ENCODE data around the gene CTXN1.
A peak's percentile ranks its signal among the peaks of the same experiment; 100 is the strongest.
"Not testable (repeated sequence)": the region's sequence is repeated elsewhere in the genome, so short reads cannot be mapped to it uniquely, and the experiment has no call there.

Gene CTXN1

DNA sequence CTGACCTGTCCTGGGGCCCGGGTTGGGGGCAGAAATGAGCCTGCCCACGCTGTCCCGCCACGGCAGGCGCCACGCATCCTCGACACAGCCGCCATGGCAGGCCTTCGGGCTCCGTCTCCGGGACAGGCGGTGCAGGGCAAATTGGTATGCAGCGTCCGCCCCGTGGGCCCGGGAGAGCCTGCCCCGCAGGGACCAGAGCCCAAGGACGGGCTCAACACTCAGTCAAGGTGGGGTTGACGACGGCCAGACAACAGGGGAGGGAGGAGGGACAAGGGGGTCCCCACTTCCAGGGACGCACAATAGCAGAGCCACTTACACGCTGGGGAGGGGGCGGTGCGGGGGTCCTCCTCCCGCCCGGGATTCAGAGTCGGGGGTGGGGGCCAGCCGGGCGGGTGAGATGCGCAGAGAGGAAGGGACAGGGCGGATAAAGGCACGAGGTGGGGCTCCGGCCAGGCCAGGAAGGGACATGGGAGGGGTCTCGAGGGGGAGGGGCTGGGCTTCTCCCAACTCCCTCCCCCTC lies 1.2 kb downstream of the CTXN1 start:
- DNase-seq, result no peak

DNA sequence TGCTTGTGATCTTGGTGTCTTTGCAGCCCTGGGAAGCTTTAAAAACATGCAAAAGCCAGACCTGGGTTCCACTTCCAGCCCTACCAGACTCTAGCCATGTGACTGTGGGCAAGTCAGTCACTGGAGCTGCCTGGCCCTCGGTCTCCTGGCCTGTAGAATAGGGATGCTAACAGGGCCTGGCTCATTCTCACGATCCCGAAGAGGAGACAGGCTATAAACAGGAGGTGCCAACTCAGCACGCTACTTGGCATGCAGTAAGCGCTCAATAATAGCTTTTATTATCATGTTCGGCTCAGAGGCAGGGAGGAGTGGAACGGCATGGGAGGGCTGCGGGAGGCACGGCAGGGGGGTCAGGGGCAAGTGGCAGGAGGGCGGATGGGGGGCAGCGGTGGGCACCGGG lies 1.7 kb downstream of the CTXN1 start:
- DNase-seq, result no peak

DNA sequence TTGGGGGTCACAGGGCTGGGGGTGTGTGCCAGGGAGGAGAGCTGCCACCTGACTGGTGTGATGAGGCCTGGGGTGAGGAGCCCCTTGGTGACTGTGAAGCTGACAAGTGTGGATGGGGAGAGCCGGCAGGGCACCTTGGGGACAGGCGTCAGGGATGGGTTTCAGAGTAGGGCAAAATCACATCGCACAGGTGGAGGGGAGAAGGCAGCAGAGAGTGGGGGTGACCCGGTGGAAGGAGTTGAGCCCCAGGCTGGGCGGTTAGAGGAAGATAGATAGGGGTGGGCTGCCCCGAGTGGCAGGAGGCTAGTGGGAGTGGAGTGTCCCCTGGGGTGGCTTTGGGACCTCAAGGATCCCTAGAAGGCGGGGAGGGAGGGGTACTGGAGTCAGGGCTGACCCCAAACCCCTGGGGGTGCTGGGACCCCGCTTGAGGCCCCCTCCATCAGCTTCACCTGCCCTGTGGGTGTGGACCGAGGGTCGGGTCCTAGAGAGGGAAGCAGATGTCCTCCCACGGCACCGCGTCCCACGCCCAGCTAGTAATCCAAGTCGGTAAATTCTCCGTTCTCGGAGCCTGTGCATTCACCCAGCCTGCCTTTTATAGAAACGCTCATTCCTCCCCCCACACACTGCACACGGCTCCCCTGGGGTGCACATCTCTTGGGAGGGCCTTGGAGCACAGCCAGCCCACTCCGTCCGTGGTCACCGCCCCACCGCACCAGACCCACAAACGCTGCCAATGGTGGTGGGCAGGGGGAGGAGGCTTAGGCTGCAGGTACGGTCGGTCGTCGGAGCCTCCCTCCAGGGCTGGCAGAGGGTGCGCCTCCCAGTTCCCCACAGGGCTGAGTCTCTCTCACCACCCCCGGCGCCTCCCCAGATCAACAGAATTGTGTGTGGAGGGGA lies 2.4 kb downstream of the CTXN1 start:
- no peak for DNase-seq

DNA sequence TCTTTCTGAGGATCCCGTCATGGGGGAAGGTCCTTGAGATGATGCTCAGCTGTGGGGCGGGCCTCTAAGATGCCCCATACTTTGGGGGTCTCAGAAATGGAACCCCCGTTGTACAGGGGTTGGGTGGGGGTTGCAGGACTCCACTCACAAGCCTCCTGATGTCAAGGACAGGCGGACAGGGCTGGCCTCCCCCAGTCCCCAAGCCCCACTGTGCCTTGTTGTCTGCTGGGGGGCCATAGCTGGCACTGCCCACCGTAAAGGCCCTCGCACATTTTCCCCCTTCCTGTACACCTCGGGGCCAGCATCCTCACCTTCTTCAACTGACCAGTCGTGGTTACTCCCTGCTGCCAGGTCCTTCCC lies 3.1 kb downstream of the CTXN1 start:
- no peak for DNase-seq

DNA sequence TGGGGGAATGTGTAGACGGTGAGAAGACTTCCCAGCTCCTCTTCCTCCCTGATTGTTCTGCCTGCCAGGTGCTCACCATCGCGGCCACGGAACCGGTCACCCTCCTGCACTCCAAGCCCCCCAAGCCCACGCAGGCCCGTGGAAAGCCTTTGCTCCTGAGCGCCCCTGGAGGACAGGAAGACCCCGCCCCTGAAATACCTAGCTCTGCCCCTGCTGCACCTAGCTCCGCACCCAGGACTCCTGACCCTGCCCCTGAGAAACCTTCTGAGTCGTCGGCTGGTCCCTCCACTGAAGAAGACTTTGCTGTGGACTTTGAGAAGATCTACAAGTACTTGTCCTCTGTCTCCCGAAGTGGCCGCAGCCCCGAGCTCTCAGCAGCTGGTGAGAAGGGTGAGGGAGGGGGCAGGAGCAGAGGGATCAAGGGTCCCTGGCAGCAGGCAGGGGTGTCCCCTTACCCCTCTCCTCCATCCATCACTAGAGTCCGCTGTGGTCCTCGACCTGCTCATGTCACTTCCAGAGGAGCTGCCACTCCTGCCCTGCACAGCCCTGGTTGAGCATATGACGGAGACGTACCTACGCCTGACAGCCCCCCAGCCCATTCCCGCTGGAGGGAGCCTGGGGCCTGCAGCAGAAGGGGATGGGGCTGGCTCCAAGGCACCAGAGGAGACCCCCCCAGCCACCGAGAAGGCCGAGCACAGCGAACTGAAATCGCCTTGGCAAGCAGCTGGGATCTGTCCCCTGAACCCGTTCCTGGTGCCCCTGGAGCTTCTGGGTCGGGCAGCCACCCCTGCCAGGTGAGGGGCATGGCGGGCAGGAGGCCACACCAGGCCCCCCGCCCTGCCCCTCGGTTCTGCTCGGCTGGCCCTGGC lies 3.7 kb downstream of the CTXN1 start:
- no peak for DNase-seq

DNA sequence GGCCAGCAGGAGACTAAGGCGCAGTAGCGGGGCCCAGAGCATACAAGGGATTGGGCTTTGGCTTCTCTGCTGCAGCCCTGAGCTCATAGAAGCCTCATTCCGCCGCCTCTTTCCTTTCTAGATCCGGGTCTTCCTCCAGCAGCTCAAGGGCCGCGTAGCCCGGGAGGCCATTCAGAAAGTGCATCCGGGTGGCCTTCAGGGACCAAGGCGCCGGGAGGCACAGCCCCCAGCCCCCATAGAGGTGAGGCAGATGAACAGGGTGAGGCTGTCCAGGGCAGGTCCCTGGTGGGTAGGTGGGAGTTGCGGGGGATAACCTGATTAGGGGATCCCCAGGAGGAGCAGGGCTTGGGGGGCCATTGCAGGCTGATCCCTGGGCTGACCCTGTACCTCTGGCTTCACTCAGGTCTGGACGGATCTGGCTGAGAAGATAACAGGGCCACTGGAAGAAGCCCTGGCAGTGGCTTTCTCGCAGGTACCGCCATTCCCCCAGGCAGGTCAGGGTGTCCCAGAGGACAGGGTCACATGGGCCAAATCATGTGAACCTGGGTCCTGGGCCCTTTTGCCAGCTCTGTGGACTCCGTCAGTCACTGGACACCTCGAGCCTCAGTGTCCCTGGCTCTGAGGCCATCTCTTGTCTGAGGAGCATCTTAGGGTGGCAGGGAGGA lies 4.5 kb downstream of the CTXN1 start:
- DNase-seq, result no peak

DNA sequence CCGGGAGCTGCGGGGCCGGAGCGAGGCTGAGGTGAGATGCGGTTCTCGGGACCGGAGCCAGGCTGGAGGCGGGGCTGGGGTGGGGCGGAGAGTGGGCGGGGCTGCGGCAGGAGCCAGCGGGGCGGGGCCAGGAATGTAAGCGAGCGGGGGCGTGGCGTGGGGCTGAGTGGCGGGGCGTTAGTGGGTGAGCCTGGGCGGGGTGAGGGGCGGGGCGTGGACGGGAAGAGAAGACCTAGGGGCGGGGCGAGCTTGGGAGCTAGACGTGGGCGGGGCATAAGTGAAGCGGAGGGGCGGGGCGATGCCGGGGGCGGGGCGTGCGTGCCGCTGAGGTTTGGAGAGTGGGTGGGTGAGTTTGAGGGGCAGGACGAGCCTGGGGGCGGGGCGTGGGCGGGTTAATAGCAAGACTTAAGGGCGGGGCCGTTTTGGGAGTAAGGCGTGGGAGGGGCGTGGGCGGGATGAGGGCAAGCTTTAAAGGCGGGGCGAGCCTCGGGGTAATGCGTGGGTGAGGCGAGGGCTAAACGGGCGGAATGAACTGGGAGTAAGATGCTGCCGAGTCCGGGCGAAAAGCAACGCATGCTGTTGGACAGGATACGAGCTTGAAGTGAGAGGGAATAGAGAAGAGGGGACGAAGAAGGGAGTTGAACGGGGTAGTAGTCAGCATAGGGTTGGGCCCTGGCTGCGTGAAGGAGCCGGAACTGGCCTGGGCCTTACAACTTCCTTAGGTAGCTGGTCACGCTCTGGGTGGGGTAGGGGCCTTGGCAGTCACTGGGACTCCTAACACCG lies 5.2 kb downstream of the CTXN1 start:
- peak; percentile 99 for DNase-seq

DNA sequence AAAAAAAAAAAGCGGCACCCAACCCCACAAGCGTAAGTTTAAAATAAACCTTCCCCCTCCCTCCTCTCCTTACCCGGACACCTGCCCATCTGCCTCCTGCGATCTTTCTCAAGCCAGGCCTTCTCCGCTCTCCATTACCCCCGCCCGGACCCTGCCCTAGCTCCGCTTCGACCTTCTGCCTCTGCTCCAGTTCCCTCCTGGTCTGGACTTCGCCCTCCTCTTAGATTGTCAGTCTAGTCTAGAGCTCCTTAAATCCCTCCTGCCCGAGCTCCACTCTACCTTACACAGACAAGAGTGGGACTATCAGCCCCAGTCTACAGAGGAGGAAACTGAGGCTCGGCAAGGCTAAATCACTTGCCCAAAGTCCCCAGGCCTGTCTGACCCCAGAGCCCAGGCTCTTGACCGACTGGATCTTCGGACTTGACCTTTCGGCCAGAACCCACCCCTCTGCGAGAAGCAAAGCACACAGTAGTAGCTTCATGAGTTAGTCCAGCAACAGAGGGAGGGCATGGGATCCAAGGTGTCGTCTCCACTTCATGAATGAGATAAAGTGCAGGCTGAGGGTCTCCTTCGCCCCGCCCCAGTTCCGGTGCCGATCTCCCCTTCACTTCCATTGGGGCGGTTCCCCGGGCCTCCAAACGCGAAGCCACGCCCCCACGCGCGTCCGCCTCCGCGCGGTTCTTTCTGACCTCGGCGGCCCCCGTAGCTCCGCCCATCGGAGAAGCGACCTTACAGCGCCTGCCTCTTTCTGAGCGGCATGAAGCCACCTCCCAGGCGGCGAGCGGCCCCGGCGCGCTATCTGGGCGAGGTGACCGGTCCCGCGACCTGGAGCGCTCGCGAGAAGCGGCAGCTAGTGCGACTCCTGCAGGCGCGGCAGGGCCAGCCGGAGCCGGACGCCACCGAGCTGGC lies 6.1 kb downstream of the CTXN1 start, which contains the start of gene SNAPC2:
SNAPC2 (plus strand) TSS at position 729 of the 909 bp plus-strand sequence; CDS start at position 758, 29 bp downstream.
- DNase-seq, result peak; percentile 97

DNA sequence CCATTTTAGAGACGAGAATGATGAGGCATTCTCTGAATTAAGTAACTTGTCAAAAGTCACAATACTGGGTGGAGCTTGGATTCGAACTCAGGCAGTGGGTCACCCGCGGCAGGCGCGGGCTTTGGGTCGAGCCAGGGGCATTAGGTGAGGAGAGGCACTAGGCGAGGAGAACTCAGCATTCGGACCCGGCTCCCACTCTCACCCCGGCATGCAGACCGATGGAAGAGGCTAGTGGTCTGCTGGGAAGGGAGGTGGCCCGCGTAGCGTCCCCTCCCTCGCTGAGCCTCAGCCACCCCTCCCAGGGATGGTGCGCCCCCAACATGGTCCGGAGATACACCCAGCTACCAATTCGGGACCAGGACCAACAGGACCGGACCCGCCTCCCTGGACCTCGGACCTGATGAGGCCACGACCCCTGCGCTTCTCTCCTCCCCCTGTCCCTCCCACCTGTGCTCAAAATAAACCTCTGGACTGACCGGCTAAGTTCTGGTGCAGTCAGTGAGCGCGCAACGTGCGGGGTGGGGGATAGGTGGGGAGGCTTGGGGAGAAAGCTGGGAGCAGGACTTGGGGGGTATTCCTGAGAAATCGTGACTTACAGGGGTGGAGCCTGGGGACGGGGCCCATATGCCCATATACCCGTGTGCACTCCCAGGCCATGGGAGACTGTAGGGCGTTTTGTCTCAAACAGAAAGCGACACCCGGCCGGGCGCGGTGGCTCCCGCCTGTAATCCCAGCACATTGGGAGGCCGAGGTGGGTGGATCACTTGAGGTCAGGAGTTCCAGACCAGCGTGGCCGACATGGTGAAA lies 7.1 kb downstream of the CTXN1 start:
- DNase-seq, result no peak

DNA sequence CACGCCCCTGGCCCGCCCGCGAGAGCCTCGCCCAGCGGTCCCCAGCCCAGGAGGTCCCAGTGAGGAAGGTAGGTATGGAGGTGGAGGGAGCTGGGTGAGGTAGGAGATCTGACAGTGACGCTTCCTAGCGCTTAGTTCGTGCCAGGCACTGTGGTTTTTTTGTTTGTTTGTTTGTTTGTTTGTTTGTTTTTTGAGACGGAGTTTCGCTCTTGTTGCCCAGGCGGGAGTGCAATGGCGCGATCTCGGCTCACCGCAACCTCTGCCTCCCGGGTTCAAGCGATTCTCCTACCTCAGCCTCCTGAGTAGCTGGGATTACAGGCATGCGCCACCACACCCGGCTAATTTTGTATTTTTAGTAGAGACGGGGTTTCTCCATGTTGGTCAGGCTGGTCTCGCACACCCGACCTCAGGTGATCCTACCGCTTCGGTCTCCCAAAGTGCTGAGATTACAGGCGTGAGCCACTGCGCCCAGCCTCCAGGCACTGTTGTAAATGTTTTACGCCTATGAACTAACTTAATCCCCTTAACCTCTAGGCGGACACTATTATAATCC lies 7.8 kb downstream of the CTXN1 start:
- not testable (repeated sequence) for DNase-seq

DNA sequence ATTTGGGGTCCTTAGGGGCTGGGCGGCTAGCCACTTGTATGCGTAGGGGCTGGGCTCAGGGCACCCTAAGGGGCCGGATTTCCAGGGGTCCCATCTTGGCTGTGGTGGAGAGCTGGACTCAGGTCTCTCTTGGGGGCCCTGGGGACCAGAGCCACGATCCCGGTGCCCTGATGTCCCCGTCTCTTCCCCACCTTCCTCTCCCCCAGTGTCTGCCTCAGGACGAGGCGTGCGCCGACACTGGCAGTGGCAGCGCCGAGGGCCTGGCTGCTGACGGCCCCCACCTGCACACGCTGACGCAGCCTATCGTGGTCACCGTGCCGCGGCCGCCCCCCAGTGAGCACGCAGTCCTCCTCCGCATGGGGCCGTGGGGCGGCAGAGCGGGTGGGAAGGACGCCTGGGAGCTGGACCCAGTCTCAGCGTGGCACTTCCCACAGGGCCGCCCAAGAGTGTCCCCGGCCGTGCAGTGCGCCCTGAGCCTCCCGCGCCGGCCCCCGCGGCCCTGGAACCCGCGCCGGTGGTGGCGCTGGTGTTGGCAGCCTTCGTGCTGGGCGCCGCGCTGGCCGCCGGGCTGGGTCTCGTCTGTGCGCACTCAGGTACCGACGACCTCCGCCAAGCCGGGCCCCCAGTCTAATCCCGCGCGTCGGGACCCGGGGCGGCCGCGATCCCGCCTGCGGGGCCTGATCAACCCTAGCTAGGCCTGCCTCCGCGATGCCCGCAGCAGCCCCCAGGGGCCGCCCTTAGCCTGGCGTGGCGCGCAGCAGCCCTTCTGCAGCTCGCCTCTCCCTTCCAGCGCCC lies 8.5 kb downstream of the CTXN1 start:
- peak; percentile 60 for DNase-seq

DNA sequence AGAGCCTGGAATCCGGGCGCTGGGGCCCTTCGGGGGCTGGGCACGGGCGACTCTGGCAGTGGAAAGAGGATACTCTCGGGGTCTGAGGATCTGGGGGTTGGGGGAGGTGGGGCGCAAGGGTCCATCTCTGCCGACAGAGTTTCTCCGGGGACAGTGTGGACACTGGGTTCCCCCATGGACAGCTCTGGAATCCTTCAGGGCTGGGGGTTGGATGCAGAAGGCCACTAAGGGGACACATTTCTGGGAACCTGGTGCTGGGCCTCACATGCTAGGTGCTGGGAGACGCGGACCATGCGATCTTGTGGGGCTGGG lies 9.0 kb downstream of the CTXN1 start:
- no peak for DNase-seq

DNA sequence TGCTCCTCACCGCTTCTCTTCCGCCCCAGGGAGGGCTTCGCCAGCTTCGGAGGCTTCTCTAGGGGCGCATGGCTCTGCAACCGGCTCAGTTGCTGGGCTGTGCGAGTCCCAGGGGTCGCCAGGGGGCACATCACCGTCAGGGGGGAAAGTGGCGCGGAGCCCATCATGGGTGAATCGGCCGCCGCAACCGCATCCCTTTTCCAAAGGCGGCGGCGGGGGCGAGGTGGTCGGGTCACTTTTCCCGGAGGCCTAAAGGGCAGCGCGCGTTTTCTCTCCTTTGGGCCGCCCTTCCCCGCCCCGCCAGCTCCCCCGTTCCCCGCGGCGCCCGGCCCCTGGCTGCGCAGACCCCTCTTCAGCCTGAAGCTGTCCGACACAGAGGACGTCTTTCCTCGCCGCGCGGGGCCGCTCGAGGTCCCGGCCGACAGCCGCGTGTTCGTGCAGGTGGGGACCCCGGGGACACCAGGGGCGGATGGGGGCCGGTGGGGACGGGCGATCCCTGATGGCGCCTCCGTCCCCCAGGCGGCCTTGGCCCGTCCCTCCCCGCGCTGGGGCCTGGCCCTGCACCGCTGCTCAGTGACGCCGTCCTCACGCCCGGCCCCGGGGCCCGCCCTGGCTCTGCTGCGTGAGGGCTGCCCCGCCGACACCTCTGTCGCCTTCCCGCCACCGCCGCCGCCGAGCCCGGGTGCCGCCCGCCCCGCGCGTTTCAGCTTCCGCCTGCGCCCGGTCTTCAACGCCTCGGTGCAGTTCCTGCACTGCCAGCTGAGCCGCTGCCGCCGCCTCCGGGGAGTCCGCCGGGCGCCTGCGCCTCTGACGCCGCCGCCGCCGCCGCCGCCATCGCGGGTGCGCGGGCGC lies 9.6 kb downstream of the CTXN1 start:
- peak; percentile 65 for DNase-seq

DNA sequence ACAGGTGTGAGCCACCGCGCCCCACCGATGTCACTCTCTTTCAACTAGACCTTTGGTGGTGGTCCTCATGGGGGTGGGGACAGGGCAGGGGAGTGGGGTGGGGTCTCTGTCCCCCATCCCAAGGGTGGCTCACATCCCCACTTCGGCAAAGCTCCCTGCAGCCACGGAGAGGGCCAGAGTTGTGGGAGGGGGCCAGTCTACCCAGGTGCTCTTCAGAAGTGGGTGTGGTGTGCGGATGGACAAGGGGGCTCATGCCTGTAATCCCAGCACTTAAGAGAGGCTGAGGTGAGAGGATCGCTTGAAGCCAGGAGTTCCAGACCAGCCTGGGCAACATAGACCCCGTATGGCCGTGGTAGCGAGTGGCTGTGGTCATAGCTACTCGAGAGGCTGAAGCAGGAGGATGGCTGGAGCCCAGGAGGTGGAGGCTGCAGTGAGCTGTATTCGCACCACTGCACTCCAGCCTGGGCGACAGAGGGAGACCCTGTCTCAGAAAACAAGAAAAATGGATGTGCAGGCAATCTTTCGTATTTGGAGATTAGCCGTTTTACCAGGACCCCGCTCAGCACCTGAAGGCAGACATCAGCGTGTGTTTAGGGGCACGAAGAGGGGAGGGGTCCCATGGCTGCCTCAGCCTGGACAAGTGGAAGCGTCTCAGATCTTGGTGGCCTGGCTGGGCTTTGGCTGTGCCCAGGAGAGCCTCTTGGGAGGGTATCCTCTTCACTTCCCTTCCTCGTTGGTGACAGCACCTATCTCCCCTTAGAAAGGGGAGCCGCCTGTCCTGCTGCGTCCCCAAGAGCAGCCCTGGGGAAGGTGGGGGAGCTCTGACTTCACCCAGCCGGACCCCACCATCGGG lies 10.5 kb downstream of the CTXN1 start:
- no peak for DNase-seq

DNA sequence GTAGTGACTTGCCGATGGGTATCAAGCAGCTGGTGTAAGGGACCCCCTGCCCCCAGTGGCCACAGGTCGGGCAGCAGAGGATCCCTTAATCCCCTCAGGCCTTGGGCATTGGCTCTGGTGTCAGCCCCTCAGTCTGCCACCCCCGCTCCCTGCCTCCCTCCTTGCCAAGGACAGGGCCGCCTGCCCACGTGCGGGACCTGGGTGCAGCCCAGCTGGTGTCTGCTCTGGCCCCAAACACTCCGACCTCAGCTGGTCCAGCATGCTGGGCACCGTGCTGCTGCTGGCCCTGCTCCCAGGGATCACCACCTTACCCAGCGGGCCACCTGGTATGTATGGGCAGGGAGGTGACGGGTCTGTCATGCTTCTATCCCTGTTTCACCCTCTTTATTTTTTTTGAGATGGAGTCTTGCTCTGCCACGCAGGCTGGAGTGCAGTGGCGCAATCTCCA lies 11.3 kb downstream of the CTXN1 start, which contains the start of gene TGFBR3L:
TGFBR3L (plus strand) TSS at position 233 of the 448 bp plus-strand sequence.
- DNase-seq, result no peak

DNA sequence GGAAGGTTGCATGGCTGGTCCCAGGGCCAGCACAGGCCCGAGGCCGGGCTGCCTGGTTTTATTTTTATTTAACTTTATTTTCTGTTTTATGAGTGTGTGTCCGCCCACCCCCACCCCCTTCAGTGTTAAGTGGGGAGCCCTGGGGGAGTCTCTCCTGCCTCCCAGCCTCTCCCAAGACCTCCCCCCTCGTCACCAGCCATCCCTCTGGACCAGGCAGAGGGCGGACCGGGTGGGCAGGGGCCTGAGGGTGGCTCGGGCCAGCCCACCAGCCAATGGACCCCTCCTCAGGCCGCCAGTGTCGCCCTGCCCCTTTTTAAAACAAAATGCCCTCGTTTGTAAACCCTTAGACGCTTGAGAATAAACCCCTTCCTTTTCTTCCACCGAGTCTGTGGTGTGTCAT lies 11.8 kb downstream of the CTXN1 start:
- DNase-seq, result no peak

DNA sequence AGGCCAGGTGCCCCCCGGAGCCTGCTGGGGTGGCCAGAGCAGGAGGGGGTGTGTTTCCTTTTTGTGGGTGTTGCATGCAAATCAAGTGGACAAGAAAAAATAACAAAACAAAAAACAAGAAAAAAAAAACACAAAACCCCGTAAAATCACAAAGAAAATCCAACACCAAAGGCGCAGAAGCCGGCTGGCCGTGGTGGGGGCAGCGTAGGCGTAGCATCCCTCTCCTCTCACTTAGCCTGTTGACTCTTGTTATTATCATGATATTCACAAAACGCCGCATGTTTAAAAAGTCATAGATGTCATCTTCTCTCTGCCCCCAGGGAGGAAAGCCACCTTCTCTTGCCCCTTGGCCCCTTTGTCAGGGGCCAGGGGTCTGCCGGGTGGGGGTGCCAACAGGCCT lies 12.3 kb downstream of the CTXN1 start:
- DNase-seq, result no peak

Measured in CD4-positive, alpha-beta T cell treated with Interleukin-17A for 1 hour (primary cell).